Suppressor macrophage (primary cell): ENCODE data around the gene CDH24.
"Not testable (repeated sequence)": the region's sequence is repeated elsewhere in the genome, so short reads cannot be mapped to it uniquely, and the experiment has no call there.

Experiments
- DNase-seq, 4 experiments: peaks; one replicate each; pipeline ENCODE4 v3.0.0-alpha.2; 2020 to 2022

CDH24 gene

DNA sequence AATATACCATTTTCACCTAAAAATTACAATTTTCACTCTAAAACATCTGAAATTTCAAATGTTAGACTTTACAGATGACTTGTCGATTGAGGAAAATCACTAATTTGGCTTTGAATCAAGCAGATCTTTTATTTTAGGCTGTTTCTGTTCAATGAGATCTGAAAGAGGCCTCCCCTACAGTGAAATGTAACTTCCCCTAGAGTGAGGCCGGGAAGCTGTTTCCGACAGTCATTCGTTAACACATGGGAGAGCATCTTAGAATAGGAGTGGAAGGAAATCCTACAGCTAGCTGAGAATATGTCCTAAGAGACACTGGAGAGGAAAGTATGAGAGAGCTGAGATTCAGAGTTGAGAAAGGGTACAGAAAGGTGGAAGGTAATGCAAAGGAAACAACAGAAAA, 41.7 kb downstream of the CDH24 start:
- DNase-seq = peak in 3 of 4 experiments; percentile 20 to 37 (median 34)

DNA sequence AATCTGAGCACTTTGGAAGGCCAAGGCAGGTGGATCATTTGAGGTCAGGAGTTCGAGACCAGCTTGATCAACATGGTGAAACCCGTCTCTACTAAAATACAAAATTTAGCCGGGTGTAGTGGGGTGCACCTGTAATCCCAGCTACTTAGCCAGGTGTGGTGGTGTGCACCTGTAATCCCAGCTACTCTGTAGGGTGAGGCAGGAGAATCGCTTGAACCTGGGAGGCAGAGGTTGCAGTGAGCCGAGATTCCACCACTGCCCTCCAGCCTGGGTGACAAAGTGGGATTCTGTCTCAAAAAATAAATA, 43.6 kb downstream of the CDH24 start:
- DNase-seq = not testable (repeated sequence)

DNA sequence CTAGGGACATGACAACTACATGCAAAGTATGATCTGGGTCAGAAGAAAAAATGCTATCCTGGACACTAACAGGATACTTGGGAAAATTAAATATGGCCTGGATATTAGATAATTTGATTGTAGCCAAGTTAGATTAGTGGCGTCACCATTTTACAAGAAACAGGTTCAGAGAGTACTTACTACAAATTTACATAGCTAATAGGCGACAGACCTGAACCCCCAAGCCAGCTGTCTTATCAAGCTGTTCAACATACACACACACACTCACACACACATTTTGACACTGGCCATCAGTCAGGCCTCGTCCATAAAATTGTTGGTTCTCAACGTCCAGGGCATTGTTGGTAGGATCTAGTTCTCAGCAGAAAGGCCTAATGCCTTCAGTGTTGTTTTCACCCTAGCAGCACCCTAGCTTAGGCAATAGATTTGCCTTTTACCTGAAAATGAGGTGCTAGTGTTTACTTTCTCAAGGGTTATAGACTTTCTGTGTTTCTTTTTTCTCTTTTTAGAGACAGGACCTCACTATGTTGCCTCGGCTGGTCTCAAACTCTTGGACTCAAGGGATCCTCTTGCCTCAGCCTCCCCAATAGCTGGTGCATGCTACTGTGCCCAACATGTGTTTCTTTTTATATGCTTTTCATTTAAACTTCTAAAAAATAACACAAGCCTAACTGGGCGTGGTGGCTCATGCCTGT, 44.1 kb downstream of the CDH24 start:
- no peak for DNase-seq

DNA sequence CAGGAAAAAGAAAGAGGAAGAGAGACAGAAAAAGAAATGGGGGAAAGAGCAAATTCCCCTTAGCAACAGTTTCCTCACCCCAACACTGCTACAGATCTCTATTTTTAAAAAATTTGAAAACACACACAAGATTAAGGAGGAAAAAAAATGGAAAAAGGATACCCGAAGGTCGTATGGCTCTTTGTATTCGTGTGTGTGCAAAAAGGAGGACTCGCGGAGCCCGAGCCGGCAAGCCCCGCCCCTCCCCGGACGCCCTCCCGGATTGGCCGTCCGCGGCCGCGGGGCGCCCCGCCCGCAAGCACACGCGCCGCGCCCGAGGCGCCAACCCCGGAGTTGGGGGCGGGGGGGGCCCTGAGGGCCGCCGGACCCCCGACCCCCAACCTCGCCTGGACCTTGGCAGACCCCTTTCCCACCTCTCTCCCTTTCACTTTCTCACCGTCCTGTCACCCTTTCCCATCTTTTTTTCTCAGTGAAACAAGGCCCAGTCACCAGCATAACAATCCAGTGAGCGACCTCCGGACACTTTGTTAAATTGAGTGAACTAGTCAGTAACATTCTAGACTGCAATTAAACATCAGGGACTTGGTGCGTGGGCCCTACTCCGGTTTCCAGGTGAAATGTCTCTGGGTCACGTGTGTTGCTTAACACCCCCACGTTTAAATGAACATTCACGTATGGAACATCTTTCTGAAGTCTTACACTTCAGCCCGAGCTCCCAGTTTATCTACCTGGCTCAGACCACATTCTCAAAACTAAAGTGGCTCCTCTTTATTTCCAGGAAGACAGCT, 47.2 kb downstream of the CDH24 start, which contains the start of gene C14orf93:
C14orf93 (minus strand) TSS at position 205 of the 788 bp plus-strand sequence. CDS start 11,120 bp downstream, outside the sequence.
- peak; percentile 71 to 91 (median 80) for DNase-seq

DNA sequence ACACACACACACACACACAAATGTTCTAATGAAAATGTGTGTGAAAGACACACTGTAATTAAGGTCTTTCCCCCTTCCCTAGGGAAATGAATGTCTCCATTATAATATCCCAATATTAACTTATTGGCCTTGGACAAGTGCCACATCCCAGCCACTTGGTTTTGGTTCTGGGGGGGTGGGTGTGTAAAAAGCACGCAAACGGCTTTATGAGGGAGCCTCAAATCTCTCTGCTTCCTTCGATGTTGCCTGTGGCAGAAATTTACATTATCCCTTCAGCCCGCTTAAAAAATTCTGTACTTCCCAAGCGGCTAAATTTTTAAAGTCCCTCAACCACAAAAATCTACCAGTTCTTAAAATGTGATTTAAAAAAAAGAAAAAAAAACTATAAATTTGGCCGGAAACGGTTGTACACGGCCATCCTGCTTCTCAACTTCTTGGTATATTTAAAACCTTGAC, 47.8 kb downstream of the CDH24 start:
- DNase-seq = peak in 1 of 4 experiments; percentile 15

DNA sequence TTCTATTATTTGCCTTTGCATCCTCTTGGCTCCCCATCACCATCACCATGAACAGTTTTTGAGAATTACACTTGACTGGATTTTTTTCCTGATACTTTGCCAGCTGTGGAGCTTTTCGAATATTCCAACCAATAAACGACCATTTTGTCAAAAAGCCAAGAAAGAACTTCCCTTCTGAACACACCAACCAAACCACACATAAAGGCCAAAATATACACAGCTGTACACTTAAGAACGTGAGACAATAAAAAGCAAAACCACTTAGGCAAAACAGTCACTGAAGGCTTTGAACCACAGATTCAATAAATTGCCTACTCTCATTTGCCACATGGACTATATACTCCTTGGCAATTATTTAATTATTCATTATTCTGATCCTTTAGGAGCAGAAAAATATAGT, 48.5 kb downstream of the CDH24 start:
- peak in 2 of 4 experiments; percentile 43 to 49 for DNase-seq

DNA sequence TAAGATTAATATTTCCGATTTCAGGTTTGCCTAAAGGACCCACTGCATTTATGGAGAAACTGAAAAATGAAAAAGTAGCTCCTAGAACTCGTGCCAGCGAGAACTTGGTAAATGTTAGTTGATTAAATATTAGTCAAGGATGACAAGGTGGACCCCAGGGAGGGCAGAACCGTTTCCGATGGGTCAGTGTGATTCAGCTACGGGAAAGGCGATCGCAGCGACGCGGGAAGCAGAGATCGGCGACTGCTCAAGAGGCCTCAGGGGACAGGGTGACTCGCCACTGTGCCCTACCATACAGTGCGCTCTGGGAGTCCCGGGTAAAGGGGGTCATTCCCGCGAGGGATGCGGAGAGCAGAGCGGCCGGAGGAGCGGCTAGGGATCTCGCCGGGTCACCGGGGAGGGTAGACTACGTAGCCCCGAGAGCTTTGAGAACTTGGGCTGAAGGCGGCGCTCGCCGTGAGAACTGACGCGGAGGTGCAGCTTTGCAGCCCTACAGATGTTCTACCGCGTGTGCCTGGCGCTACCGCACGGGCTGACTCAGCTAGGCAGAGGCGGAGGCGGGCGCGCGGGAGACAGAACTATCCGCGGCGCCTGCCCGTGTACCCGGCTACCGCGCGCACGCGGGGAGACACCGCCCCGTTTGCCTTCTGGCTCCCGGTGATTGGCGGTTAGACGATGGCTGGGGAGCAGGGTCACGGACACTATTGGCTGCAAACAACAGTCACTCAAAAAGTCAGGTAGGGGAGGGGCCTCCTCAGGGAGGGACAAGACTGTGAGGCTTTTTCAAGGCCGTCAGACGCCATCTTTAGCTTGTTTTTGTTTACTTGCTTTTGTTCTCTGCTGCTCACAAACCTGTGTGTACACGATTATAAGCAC, 50.5 kb downstream of the CDH24 start:
- DNase-seq = peak; percentile 96 to 98 (median 98)

DNA sequence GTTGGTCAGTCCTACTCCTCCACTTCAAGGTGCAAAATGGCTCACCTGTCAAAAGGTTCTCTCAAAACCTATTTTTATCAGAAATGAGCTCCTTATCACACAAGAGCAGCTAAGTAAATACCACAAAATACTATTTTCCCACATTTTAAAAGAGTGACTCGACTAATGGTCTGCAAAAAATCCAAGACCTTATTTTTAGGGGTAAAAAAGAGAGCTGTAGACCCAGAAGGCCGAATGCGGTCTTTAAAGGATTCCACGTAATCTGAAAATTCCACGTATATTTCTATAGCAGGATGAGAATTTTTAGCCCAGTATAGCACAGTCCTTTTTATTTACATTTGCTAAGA, 51.2 kb downstream of the CDH24 start:
- DNase-seq = no peak

DNA sequence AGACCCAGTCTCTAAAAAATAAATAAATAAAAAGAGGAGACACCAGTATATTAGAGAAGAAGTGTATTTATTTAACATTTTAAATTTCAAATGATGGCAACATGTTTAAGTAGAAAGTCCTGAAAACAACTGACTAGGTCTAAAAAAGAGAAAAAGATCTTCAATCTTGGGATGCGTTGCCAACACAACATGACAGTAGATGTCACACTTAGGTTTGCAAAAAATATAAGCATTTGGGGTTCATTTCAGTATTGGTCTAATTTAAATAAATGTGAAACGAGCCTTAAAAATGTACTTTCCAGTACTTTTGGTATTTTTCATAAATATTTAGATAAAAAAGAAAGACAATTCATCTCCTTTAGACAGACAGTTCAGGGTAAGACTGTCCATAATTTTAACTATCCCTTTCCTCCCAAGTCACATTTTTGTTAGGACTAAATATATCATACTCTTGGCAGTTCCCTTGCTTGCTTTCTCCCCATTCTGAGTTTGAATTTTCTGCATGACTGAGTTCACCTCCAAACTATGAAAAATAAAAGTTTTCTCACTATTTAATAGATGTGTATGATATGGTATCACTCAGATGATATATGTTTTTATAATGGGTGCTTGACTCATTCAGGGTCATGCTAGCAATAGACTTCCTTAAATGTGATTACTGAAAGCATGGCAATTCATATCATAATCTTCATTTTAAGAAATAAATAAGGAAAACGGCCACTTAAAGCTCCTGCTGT, 51.7 kb downstream of the CDH24 start:
- peak in 3 of 4 experiments; percentile 9 to 57 (median 31) for DNase-seq

DNA sequence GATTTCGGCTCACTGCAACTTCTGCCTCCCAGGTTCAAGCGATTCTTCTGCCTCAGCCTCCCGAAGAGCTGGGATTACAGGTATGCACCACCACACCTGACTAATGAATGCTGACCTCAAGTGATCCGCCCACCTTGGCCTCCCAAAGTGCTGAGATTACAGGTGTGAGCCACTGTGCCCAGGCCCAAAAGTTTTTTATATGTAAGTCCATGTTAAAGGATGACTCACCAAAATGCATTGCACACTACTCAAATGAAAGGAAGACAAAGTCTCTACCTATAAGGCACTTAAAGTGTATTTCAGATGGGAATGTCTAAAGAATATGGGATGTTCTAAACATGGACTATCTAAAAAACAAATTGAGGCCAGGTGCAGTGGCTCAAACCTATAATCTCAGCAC, 53.0 kb downstream of the CDH24 start:
- not testable (repeated sequence) for DNase-seq

DNA sequence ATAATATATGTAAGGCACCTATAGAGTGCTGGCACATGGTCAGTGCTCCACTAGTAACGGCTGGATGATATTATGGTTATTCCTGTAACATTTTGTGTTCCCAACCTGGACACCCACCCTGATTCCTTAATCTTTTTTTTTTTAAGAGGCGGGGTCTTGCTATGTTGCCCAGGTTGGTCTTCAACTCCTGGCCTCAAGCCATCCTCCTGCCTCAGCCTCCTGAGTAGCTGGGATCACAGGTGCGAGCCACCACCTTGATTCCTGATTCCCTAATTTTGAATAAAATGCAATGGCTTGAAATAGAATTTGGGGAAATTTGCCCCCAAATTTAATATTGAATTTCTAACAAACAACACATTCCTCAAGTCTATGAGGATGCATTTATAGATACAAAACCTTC, 54.7 kb downstream of the CDH24 start:
- no peak for DNase-seq

DNA sequence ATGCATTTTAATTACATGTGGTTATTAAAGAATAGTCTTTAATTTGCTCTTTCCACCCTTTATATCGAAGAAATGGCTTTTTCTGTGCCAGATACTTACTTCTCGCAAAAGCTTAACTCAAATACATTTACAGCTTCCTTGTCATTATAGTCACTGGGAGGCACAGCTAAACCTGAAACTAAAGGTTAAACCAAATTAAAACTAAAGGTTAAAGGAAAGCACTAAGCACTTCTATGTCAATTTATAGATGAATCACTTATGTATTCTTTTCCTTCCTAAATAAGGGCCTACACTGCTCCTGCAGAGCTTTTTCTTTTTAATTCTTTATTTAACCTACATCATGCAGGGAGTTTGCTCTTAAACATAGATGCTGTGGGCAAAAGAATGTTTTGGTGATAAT, 56.5 kb downstream of the CDH24 start:
- no peak for DNase-seq

DNA sequence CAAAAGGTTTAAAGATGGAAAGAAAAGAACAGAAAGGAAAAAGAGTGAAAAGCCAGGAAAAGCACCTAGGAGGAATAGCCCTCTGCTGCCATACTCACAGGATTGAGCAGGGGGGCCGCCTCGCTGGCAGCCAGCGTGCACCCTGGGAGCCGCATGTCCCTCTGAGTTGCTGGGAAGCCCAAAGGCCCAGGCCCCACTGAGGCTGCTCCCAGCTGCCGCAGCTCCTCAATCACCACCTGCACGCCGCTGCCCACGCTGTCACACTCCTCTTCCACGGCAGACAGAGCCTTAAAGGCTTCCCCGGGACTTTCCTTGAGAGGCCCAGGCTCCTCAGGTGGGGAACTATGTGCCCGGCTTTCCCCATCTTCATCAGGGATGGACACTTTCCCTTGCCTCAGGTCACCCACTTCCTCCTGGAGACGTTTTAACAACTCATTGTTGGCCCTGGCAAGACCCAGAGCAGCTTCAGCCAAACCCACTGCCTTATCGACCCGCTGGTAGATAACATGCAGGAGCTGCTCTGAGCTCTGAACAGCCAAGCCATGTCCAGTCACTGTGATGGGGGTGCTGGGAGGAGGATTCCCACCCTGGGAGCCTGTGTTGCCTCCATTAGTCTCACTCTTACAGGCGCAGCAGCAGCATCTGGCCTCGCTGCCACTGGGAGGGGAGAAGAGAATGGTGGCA, 58.8 kb downstream of the CDH24 start:
- DNase-seq = no peak

DNA sequence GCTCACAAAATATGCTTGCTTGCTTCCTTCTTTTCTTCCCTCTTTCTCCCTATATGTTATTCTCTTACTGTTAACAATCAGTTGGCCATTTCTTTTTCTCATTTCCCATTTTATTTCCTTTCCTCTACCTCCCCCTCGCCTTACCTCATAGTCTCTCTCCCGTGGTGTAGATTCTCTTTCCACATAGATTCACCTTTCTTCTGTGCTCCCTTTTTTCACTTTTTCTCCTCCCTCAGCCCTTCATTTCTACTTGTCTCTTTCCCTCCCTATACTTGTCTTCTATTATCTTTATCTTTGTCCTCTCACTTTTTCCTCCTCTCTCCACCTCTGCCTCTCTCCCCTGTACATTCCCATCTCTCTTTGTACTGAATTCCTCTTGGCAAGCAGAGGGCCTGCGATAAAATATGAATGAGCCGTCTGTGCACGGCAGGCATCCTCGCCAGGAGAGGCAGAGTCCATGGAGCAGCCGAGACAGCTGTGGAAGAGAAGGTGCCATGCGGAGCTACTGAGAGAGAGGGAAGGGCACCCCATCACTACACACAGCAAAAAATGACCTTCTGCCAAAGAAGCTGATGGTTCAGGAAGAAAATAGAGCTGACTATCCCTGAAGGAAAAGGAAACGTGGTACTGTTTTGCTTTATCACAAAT, 59.5 kb downstream of the CDH24 start:
- DNase-seq = no peak
